Type B pancreatic cell (in vitro differentiated cells): ENCODE data around the gene WDR76. TPM values are rescaled to one million over a fixed set of nuclear protein-coding genes. Genes with fewer than 3 reads are reported as not detected.

Source experiments
- DNase-seq: peaks from one replicate; pipeline ENCODE4 v3.0.0; 2021; ENCODE audit warnings: mixed read lengths; ENCODE audit not compliant: unreplicated experiment; ENCODE audit errors: extremely low spot score
- H3K27ac Mint-ChIP-seq: 2 replicates; pipeline ENCODE4 v1.8.0; 2021; ENCODE audit warnings: mild to moderate bottlenecking, mixed read lengths
- H3K27me3 Mint-ChIP-seq: 2 replicates; pipeline ENCODE4 v1.8.0; 2021; ENCODE audit warnings: mixed read lengths
- H3K36me3 Mint-ChIP-seq: 2 replicates; pipeline ENCODE4 v1.8.0; 2021; ENCODE audit warnings: mixed read lengths
- H3K4me1 Mint-ChIP-seq: one replicate; pipeline ENCODE4 v1.8.0; 2021; ENCODE audit warnings: mixed read lengths; ENCODE audit not compliant: unreplicated experiment
- H3K4me3 Mint-ChIP-seq: 2 replicates; pipeline ENCODE4 v1.8.0; 2021; ENCODE audit warnings: mild to moderate bottlenecking, mixed read lengths
- H3K9me3 Mint-ChIP-seq: 2 replicates; pipeline ENCODE4 v1.8.0; 2021; ENCODE audit warnings: mixed read lengths
- CTCF ChIP-seq: fragments of 200-600 bp; sonication (generic); conservative IDR thresholded peaks from 2 replicates; pipeline ENCODE4 v1.5.0; 2021; ENCODE audit warnings: antibody characterized with exemption, mild to moderate bottlenecking
- total RNA-seq: library from RNA; stranded (reverse); gene quantifications from 2 replicates; pipeline ENCODE4 v1.2.1, GENCODE V29; 2021; ENCODE audit warnings: low replicate concordance

Gene WDR76
- total RNA-seq, 1 donor from 2014 or later, result 16.9 TPM

GRCh38 chr15:43871835-43872234 is 45.0 kb downstream of the WDR76 start:
- DNase-seq, result no peak
- Mint-ChIP-seq H3K4me3 (no peak overlapping the region), H3K27me3 (no peaks in the 10 kb centered on the region), H3K36me3 (peaks cover 7% of the 10 kb centered on the region), H3K9me3 (no peaks in the 10 kb centered on the region), H3K4me1 (no peaks in the 10 kb centered on the region), H3K27ac (no peak overlapping the region)
- no peak for TF ChIP-seq CTCF

- H3K4me1 Mint-ChIP-seq, result no peaks in the 10 kb centered on the region
- peaks cover 7% of the 10 kb centered on the region for H3K36me3 Mint-ChIP-seq
- H3K4me3 Mint-ChIP-seq, result no peak overlapping the region
- no peaks in the 10 kb centered on the region for H3K9me3 Mint-ChIP-seq
- no peak for DNase-seq
- peak; percentile 83 for TF ChIP-seq CTCF
- H3K27ac Mint-ChIP-seq, result peak overlapping the region; percentile 2
- no peaks in the 10 kb centered on the region for H3K27me3 Mint-ChIP-seq
Measured at GRCh38 chr15:43872416-43873020, 45.7 kb downstream of the WDR76 start.

GRCh38 chr15:43873651-43874050 is 46.8 kb downstream of the WDR76 start:
- Mint-ChIP-seq H3K4me3 (no peak overlapping the region), H3K36me3 (peaks cover 7% of the 10 kb centered on the region), H3K9me3 (no peaks in the 10 kb centered on the region), H3K27ac (no peak overlapping the region), H3K4me1 (no peaks in the 10 kb centered on the region), H3K27me3 (no peaks in the 10 kb centered on the region)
- no peak for TF ChIP-seq CTCF
- no peak for DNase-seq

- no peaks in the 10 kb centered on the region for H3K9me3 Mint-ChIP-seq
Measured at GRCh38 chr15:43876872-43877271, 50.1 kb downstream of the WDR76 start.

GRCh38 chr15:43877371-43877770 is 50.6 kb downstream of the WDR76 start:
- Mint-ChIP-seq H3K4me3 (no peak overlapping the region), H3K36me3 (peaks cover 4% of the 10 kb centered on the region), H3K27me3 (no peaks in the 10 kb centered on the region), H3K27ac (no peak overlapping the region), H3K9me3 (no peaks in the 10 kb centered on the region), H3K4me1 (no peaks in the 10 kb centered on the region)
- no peak for DNase-seq
- no peak for TF ChIP-seq CTCF

More at GRCh38 chr15:43876872-43877271, 50.1 kb downstream of the WDR76 start:
- Mint-ChIP-seq H3K27ac (no peak overlapping the region), H3K36me3 (peaks cover 7% of the 10 kb centered on the region), H3K4me3 (no peak overlapping the region), H3K4me1 (no peaks in the 10 kb centered on the region), H3K27me3 (no peaks in the 10 kb centered on the region)
- TF ChIP-seq CTCF, result no peak
- no peak for DNase-seq

- no peak overlapping the region for H3K27ac Mint-ChIP-seq
- H3K4me1 Mint-ChIP-seq, result no peaks in the 10 kb centered on the region
Measured at GRCh38 chr15:43878446-43878845, 51.6 kb downstream of the WDR76 start.

More at GRCh38 chr15:43878446-43878845, 51.6 kb downstream of the WDR76 start:
- H3K36me3 Mint-ChIP-seq, result peaks cover 3% of the 10 kb centered on the region
- no peaks in the 10 kb centered on the region for H3K27me3 Mint-ChIP-seq
- DNase-seq, result no peak
- H3K9me3 Mint-ChIP-seq, result no peaks in the 10 kb centered on the region
- no peak overlapping the region for H3K4me3 Mint-ChIP-seq
- TF ChIP-seq CTCF, result no peak
